Transverse colon (tissue), 4 donors: ENCODE measurements around the gene SMARCAL1. TPM values are rescaled to one million over a fixed set of nuclear protein-coding genes. Genes with fewer than 3 reads are reported as not detected.
A peak's percentile ranks its signal among the peaks of the same experiment; 100 is the strongest.

Experiments
- DNase-seq: peaks from one replicate; pipeline ENCODE4 v3.0.0-alpha.2; 2019
- H3K27ac ChIP-seq, 4 donors: fragments of 200-600 bp; sonication (generic); 2 replicates each; pipeline ENCODE4 v1.5.1; 2016 to 2018; ENCODE audit warnings: inconsistent platforms in 4 of 4
- H3K27me3 ChIP-seq: fragments of 200-600 bp; sonication (generic); 2 replicates; pipeline ENCODE4 v1.5.1; 2017; ENCODE audit warnings: inconsistent platforms
- H3K36me3 ChIP-seq, 4 donors: fragments of 200-600 bp; sonication (generic); 2 replicates each; pipeline ENCODE4 v1.5.1; 2017 to 2019; ENCODE audit warnings: inconsistent platforms in 4 of 4
- H3K4me1 ChIP-seq, 4 donors: fragments of 200-600 bp; sonication (generic); 2 replicates each; pipeline ENCODE4 v1.5.1; 2017 to 2020; ENCODE audit warnings: inconsistent platforms in 4 of 4
- H3K4me3 ChIP-seq, 4 donors: fragments of 200-600 bp; sonication (generic); 1 replicate in 1 of 4; 2 replicates in 3 of 4; pipeline versions ENCODE4 v1.5.1 to v1.6.1; 2017 to 2019; ENCODE audit warnings: inconsistent platforms in 4 of 4
- H3K9me3 ChIP-seq, 2 donors: fragments of 200-600 bp; sonication (generic); 2 replicates each; pipeline ENCODE4 v1.5.1; 2017 to 2019; ENCODE audit warnings: inconsistent platforms in 2 of 2
- CTCF ChIP-seq, 5 experiments: fragments of 200-600 bp in 3 of 5; fragments of 450-650 bp in 2 of 5; sonication (generic) in 3 of 5; IDR thresholded peaks; 1 replicate in 2 of 5; 2 replicates in 3 of 5; pipeline ENCODE4 v1.5.1; 2016 to 2017; ENCODE audit warnings: antibody characterized with exemption in 5 of 5, inconsistent platforms in 3 of 5, mild to moderate bottlenecking in 2 of 5, moderate library complexity in 1 of 5
- EP300 ChIP-seq: sonication (generic); formaldehyde crosslinking; IDR thresholded peaks from one replicate; pipeline ENCODE4 v1.6.1; 2017; ENCODE audit warnings: antibody characterized with exemption, low read depth
- POLR2A ChIP-seq: fragments of 450-650 bp; IDR thresholded peaks from one replicate; pipeline ENCODE4 v1.6.1; 2016; ENCODE audit warnings: antibody characterized with exemption, mild to moderate bottlenecking, moderate library complexity
- POLR2AphosphoS5 ChIP-seq, 3 donors: sonication (generic); formaldehyde crosslinking; IDR thresholded peaks; one replicate each; pipeline ENCODE4 v1.6.1; 2016; ENCODE audit warnings: antibody characterized with exemption in 3 of 3
- WGBS, 2 donors: methylation state at CpG; one replicate each; pipeline ENCODE4 v1.1.5; 2018; ENCODE audit warnings: low coverage in 1 of 2; 5-methylcytosine and 5-hydroxymethylcytosine counted together
- in situ Hi-C, 4 donors: fragments of 200-750 bp; cut with MboI; loops; one replicate each; pipeline versions ENCODE4 v1.15.0 to v1.15.1; 2017; ENCODE audit warnings: low sequenced_read_pairs in 3 of 4, low pct_ligation_motif_present in 1 of 4, low pct_unique_long_range_greater_than_20kb in 1 of 4
- intact Hi-C: fragments of 100-400 bp; cut with DNase I; formaldehyde crosslinking; loops from one replicate; pipeline ENCODE4 v1.15.1; 2023; ENCODE audit warnings: low total_unique reads
- total RNA-seq, 4 donors: library from RNA; depleted of rRNA; stranded (reverse); fragments of >200 nt; gene quantifications; one replicate each; pipeline ENCODE4 v1.1.0, GENCODE V29; 2016

Gene SMARCAL1
- total RNA-seq, 4 donors from 2014 or later, result 16.9 to 32.2 (median 23.6) TPM

- H3K9me3 ChIP-seq, result no peaks in the 10 kb centered on the region
- no peak overlapping the region for H3K4me3 ChIP-seq
- no peak overlapping the region for H3K27ac ChIP-seq
- H3K27me3 ChIP-seq, result no peaks in the 10 kb centered on the region
- TF ChIP-seq POLR2AphosphoS5 (IDR thresholded peaks at IDR 0.05) (no peak), EP300 (no peak), POLR2A (no peak), CTCF (IDR thresholded peaks at IDR 0.05) (no peak)
- intact Hi-C loops, result no loop called here
- 88 to 95% methylated on average over 11 to 15 of the region's 15 CpGs for WGBS, 2 donors
- no peak for DNase-seq
- peaks cover 0 to 30% (median 13%) of the 10 kb centered on the region in 4 donors for H3K36me3 ChIP-seq
- in situ Hi-C loops, result no loop called here
- H3K4me1 ChIP-seq, result peaks cover 5 to 32% (median 21%) of the 10 kb centered on the region in 4 donors
Observed at GRCh38 chr2:216505133-216506106, 93.1 kb downstream of the SMARCAL1 start.

- Histone ChIP-seq H3K27me3 (no peaks in the 10 kb centered on the region), H3K9me3 (no peaks in the 10 kb centered on the region), H3K36me3 (peaks cover 0 to 14% (median 5%) of the 10 kb centered on the region in 4 donors), H3K27ac (no peak overlapping the region), H3K4me3 (no peak overlapping the region), H3K4me1 (peaks cover 0 to 12% (median 3%) of the 10 kb centered on the region in 4 donors)
- no peak for DNase-seq
- 92 to 93% methylated on average over 4 to 5 of the region's 5 CpGs for whole genome bisulfite sequencing, 2 donors
- in situ Hi-C loops (no loop called here), intact Hi-C loops (no loop called here)
- TF ChIP-seq POLR2A (no peak), POLR2AphosphoS5 (IDR thresholded peaks at IDR 0.05) (peak in 1 of 3 donors; percentile 4)
Observed at GRCh38 chr2:216507220-216508160, 95.2 kb downstream of the SMARCAL1 start.

GRCh38 chr2:216508229-216508628 lies 95.9 kb downstream of the SMARCAL1 start:
- Histone ChIP-seq H3K4me1 (peaks cover 0 to 4% (median 0%) of the 10 kb centered on the region in 4 donors), H3K9me3 (no peaks in the 10 kb centered on the region), H3K36me3 (peaks cover 0 to 7% (median 3%) of the 10 kb centered on the region in 4 donors), H3K27ac (no peak overlapping the region), H3K4me3 (no peak overlapping the region), H3K27me3 (no peaks in the 10 kb centered on the region)
- 93 to 100% methylated on average over 1 of the region's 1 CpG for WGBS, 2 donors
- in situ Hi-C loops (no loop called here), intact Hi-C loops (no loop called here)
- TF ChIP-seq POLR2A (no peak), POLR2AphosphoS5 (IDR thresholded peaks at IDR 0.05) (no peak)
- no peak for DNase-seq

GRCh38 chr2:216516730-216517350 lies 104.6 kb downstream of the SMARCAL1 start:
- no peak for DNase-seq
- in situ Hi-C loops (loop anchor here (5.0 kb wide), 1 partner anchor 150 kb away; no protein-coding TSS in a partner anchor), intact Hi-C loops (no loop called here)
- Histone ChIP-seq H3K9me3 (no peaks in the 10 kb centered on the region), H3K27ac (no peak overlapping the region), H3K4me1 (no peaks in the 10 kb centered on the region), H3K4me3 (no peak overlapping the region), H3K27me3 (no peaks in the 10 kb centered on the region), H3K36me3 (no peaks in the 10 kb centered on the region)
- peak; percentile 65 to 72 (median 68) for TF ChIP-seq CTCF (IDR thresholded peaks at IDR 0.05)
- TF ChIP-seq POLR2A, result no peak
- 45 to 50% methylated on average over 2 of the region's 2 CpGs for WGBS, 2 donors
